GM18508 (cell line): ENCODE measurements around the gene PCLO.
A peak's percentile ranks its signal among the peaks of the same experiment; 100 is the strongest.
"Not testable (repeated sequence)": the region's sequence is repeated elsewhere in the genome, so short reads cannot be mapped to it uniquely, and the experiment has no call there.

Source experiments
- ATAC-seq: cut with Tn5 transposase; IDR thresholded peaks from one replicate; pipeline ENCODE4 v1.9.1; 2021; ENCODE audit warnings: moderate number of reproducible peaks; ENCODE audit not compliant: insufficient read depth, unreplicated experiment

The PCLO gene

DNA sequence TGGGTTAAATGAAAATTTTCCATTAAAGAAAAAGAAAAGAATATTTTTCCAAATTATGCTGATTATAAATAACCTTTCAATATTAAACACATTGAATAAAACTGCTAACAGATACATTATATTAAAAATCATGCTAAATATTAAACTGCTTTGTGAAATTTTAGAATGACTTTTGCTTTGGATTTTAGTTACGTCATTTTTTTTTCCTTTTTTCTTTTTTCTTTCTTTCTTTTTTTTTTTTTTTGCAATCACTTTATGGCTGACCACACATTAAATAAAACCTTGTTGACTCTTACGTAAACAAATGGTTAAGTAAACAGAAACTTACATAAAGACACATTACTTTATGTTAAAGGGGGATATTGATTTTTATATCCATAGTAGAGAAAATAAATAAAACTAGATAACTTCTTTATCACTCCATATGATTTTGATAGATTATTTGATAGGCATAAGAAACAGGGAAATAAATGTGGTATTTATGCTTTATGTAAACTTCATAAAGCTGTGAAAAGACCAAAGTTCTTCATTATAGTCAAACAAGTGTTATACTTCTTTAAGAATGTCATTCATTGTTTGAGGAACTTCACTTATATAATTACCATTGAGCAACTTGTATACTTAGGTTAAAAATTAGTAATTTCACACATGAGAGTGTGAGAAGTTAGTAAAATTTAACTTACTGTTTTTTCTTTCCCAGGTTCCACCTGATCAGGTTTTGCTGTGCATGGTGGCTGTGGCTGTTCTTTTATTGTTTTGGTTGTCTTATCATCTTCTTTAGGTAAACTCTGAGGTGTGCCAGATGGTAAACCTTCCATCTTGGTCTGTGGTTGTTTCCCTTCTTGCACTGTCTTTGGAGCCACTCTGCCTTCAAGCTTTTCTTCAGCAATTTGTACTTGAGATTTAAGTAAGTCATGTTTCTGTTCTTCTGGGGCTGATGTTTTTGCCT is 197.3 kb downstream of the PCLO start:
- no peak for ATAC-seq

- peak; percentile 48 for ATAC-seq
Measured at GRCh38 chr7:82964150-82964882, 198.4 kb downstream of the PCLO start.

DNA sequence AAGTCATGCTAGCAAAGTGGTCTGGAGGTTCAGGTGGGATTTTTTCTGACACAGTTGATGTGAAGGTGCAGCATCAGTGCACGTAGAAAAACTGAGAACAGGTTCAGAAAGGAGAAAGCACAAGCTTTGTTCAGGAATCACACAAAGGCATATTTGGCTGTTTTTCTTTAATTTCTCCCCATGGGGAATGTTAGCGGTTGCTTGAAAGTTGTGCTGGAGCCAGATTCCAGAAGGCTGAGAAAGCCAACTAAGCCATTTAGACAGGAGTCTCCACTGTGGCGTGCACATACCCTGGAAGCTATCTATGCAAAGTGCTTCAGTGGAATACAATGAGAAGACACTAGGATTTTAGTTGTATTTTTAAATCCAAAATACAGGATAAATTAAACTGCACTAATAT is 201.4 kb downstream of the PCLO start:
- ATAC-seq = no peak

- no peak for ATAC-seq
Measured at GRCh38 chr7:82959528-82959927, 203.2 kb downstream of the PCLO start.

DNA sequence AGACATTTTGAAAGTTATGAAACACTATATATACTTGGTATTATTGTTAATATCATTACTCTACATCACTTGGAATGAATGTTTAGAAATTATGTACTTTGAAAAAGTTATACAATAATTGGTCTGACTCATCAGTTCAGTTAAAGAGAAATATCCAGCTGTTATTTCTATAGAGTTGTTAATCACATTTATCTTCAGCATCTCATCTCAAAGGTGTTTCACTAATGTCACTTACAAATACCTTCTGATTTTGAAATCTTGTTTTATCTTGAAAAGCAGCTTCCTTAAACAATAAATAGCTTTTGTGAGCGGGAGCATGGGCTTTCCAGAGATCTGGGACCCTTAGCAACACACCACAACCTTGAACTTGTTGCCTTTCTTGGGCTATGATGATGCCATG is 205.2 kb downstream of the PCLO start:
- no peak for ATAC-seq

DNA sequence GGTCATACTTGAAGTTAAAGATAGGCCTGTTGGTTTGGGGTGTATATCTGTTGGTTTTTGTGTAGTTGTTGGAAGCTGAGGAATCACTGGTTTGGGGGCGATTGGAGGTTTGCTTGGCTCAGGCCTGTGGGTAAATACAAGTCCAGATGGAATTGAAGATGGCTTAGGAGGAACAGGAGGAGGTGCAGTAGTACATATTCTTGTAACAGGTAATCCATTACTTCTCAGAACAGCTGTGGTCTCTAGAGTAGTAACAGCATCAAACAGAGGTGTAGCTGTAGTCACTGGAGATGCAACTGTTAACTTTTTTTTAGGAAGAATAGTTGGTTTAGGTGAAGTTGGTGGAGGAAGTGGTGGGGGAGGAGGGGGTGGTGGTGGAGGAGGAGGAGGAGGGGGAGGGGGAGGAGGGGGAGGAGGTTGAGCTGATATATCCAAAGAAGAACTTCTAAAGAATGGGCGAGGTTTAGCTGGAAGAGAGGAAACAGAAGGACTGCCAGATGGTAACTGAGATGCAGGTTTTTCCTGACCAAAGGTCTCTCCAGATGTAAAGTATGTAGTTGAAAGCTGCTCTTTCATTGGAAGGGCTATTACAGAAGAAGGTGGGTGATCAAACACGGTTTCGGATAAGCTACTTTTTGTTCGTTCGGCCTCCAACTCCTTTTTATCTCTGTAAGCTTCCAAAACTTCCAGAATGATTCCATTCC is 209.2 kb downstream of the PCLO start:
- no peak for ATAC-seq

GRCh38 chr7:82950436-82950835 is 212.2 kb downstream of the PCLO start:
- ATAC-seq = no peak

- no peak for ATAC-seq
Measured at GRCh38 chr7:82945480-82945879, 217.2 kb downstream of the PCLO start.

DNA sequence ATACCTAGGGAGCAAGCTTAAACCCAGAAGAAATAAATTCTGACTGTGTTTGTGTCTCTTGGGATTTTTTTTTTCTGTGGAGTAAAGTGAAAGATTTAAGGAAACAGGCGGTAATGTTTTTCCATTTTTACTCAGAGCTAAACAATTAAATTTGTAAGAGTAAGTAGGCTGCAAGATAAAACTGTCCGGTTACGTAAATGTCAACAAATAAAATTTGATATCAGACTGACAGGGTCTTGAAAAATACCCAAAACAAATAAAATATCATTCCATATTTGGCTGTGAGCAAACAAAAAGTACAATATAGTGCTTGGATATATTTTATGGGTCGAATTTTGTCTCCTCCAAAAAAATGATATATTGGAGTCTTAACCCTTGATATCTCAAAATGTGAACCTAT is 217.6 kb downstream of the PCLO start:
- no peak for ATAC-seq

- ATAC-seq = no peak
Measured at GRCh38 chr7:82932516-82932915, 230.2 kb downstream of the PCLO start.

- ATAC-seq = no peak
Measured at GRCh38 chr7:82926477-82926876, 236.2 kb downstream of the PCLO start.

GRCh38 chr7:82925331-82925730 is 237.4 kb downstream of the PCLO start:
- ATAC-seq = no peak

DNA sequence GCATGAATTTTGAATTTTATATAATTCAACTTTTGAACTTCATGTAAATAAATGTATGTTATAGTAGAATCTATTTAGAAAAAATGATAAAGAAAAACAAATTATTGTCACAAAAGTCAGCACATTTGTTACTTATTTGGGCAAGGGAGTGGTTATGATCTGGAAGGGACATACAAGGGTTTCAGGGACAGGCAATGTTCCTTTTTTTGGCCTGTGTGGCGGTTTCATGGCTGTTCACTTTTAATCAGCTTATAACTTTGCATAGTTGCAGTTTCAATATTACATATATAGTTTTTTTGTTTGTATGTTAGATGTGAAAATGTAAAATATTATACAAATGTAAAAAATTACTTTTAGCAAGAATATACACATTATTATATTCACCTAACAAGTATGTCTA is 256.2 kb downstream of the PCLO start:
- no peak for ATAC-seq

DNA sequence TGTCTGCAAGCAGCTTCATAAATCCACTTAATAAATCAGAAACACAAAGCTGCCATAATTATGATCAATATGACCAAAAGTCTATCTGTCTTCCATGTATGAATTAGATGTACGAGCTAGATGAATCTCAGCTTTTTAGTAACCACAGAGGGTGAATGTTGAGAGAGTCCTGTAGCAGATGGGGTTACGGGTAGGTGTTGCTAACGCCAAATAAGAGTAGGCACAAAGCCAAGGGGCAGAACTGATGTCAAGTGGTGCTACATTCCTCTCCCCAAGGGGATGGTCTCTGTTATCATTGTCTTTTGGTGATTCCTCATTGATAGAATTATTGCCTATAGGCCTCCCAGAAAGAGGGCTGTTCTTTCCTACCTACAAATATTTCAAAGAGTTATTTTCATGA is 257.8 kb downstream of the PCLO start:
- no peak for ATAC-seq

- not testable (repeated sequence) for ATAC-seq
Measured at GRCh38 chr7:82901098-82901497, 261.6 kb downstream of the PCLO start.

- ATAC-seq = no peak
Measured at GRCh38 chr7:82897500-82897899, 265.2 kb downstream of the PCLO start.

DNA sequence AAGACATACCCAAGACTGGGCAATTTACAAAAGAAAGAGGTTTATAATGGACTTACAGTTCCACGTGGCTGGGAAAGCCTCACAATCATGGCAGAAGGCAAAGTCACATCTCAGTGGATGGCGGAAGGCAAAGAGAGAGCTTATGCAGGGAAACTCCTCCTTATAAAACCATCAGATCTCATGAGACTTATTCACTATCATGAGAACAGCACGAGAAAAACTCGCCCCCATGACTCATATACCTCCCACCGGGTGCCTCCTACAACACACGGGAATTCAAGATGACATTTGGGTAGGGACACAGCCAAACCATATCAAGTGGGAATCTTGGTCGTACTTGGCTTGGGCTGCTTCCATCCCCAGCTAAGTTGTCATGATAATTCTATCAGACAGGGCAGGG is 268.3 kb downstream of the PCLO start:
- ATAC-seq = not testable (repeated sequence)

- no peak for ATAC-seq
Measured at GRCh38 chr7:82886324-82886723, 276.4 kb downstream of the PCLO start.

GRCh38 chr7:82865856-82866255 is 296.8 kb downstream of the PCLO start:
- no peak for ATAC-seq

DNA sequence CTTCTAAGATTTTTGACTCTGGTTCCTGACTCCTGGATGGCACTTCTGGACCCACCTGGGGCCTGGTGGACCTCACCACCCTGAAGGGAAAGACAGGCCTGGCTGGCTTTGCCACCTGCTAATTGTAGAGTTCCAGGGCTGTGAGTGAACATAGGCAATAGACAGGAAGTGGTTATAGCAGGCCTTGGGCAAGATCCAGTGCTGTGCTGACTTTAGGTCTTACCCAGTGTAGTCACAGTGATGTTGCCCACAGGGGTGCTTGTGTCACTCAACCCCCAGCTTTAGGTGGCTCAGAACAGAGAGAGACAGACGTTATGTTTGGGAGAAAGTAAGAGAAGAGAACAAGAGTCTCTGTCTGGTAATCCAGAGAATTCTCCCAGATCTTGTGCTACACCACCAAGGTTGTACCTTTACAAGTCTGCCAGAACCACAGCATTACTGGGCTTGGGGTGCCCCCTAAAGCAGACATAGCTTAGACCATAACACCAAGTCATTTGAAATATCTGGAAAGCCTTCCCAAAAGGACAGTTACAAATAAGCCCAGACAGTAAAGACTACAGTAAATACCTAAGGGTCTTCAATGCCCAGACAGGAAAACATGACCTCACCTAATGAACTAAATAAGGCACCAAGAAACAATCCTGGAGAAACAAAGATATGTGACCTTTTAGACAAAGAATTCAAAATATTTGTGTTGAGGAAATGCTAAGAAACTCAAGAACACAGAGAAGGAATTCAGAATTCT is 303.4 kb downstream of the PCLO start:
- no peak for ATAC-seq
